Endothelial cell of umbilical vein (primary cell): ENCODE results near the gene ZNF302. TPM values are rescaled to one million over a fixed set of nuclear protein-coding genes. Genes with fewer than 3 reads are reported as not detected.

ENCODE experiments used
- BruUV-seq: library from RNA; stranded (reverse); fragments of 400-500 nt; replicated peaks from 2 replicates; lab custom pipeline; 2021; lab: Mats Ljungman, UMichigan
- CTCF ChIA-PET: fragments of 300-600, 350-600 bp; sonication (Branson Sonifier 250); formaldehyde crosslinking; loops from one replicate; lab custom pipeline; 2021; ENCODE audit warnings: antibody characterized with exemption, inconsistent platforms; lab: Charles Lee
- POLR2A ChIA-PET: fragments of 300-600, 350-600 bp; sonication (Branson Sonifier 250); formaldehyde crosslinking; loops from one replicate; lab custom pipeline; 2021; ENCODE audit warnings: antibody characterized with exemption, inconsistent platforms; lab: Charles Lee
- DNase-seq: peaks from one replicate; pipeline ENCODE4 v3.0.0-alpha.2; 2011; ENCODE audit warnings: low read depth, low spot score
- FAIRE-seq: peaks from 2 replicates; lab custom pipeline; 2011; peaks lifted over from hg19 to GRCh38; lab: Jason Lieb, UNC
- H2AFZ ChIP-seq: 2 replicates; pipeline ENCODE4 v1.6.0; 2012; ENCODE audit warnings: low read depth, low read length, control low read depth, inconsistent platforms
- H3K27ac ChIP-seq: 2 replicates; pipeline ENCODE4 v1.5.1; 2011; ENCODE audit warnings: low read depth, mild to moderate bottlenecking, control low read depth, low read length, moderate library complexity; ENCODE audit not compliant: insufficient read depth
- H3K27me3 ChIP-seq, 2 experiments: 2 replicates each; pipeline versions ENCODE4 v1.6.0 to v1.6.1; 2011; ENCODE audit warnings: low read length in 2 of 2, mixed read lengths in 1 of 2; ENCODE audit not compliant: control insufficient read depth in 2 of 2, insufficient read depth in 2 of 2
- H3K36me3 ChIP-seq, 2 experiments: 2 replicates in 1 of 2; 3 replicates in 1 of 2; pipeline ENCODE4 v1.5.1; 2011; ENCODE audit warnings: low read length in 2 of 2, mild to moderate bottlenecking in 1 of 2, moderate library complexity in 1 of 2; ENCODE audit not compliant: control insufficient read depth in 2 of 2, insufficient read depth in 2 of 2; ENCODE audit errors: extremely low read depth in 1 of 2
- H3K4me1 ChIP-seq: 3 replicates; pipeline ENCODE4 v1.5.1; 2011; ENCODE audit warnings: mild to moderate bottlenecking, low read length; ENCODE audit not compliant: control insufficient read depth, insufficient read depth; ENCODE audit errors: extremely low read depth
- H3K4me2 ChIP-seq: 2 replicates; pipeline ENCODE4 v1.6.1; 2011; ENCODE audit warnings: low read length, control low read depth, mixed read lengths; ENCODE audit not compliant: insufficient read depth
- H3K4me3 ChIP-seq, 3 experiments: fragments of 200-600 bp in 1 of 3; sonication (generic), shearing (Covaris generic) in 1 of 3; replicated peaks in 1 of 3; 2 replicates each; pipeline ENCODE4 v1.5.1; 2011 to 2016; ENCODE audit warnings: control low read depth in 3 of 3, low read length in 3 of 3, mild to moderate bottlenecking in 2 of 3, inconsistent platforms in 1 of 3, low read depth in 1 of 3, moderate library complexity in 1 of 3; ENCODE audit not compliant: insufficient read depth in 1 of 3
- H3K79me2 ChIP-seq: 2 replicates; pipeline ENCODE4 v1.6.0; 2012; ENCODE audit warnings: low read length, inconsistent platforms; ENCODE audit not compliant: control insufficient read depth, insufficient read depth
- H3K9ac ChIP-seq: replicated peaks from 2 replicates; pipeline ENCODE3; 2011; ENCODE audit warnings: low read length, control low read depth; ENCODE audit not compliant: insufficient read depth; ENCODE audit errors: extremely low read depth
- H3K9me1 ChIP-seq: replicated peaks from 3 replicates; pipeline ENCODE4 v1.6.0; 2011; ENCODE audit warnings: mild to moderate bottlenecking, low read length; ENCODE audit not compliant: control insufficient read depth, insufficient read depth; ENCODE audit errors: extremely low read depth
- H3K9me3 ChIP-seq: replicated peaks from 2 replicates; pipeline ENCODE4 v1.5.1; 2012; ENCODE audit warnings: low read length, inconsistent platforms; ENCODE audit not compliant: control insufficient read depth, insufficient read depth
- H4K20me1 ChIP-seq: replicated peaks from 2 replicates; pipeline ENCODE3; 2011; ENCODE audit warnings: mild to moderate bottlenecking, low read length; ENCODE audit not compliant: control insufficient read depth, insufficient read depth; ENCODE audit errors: extremely low read depth
- CTCF ChIP-seq, 2 donors: IDR thresholded peaks; 1 replicate in 1 of 2; 2 replicates in 1 of 2; pipeline ENCODE4 v1.5.1; 2011; ENCODE audit warnings: low read length in 2 of 2, mild to moderate bottlenecking in 2 of 2, moderate library complexity in 2 of 2, control low read depth in 1 of 2, inconsistent platforms in 1 of 2, low read depth in 1 of 2; ENCODE audit not compliant: insufficient read depth in 1 of 2; ENCODE audit errors: extremely low read depth in 1 of 2
- EZH2 ChIP-seq: IDR thresholded peaks from 2 replicates; pipeline ENCODE4 v1.6.1; 2012; ENCODE audit warnings: borderline replicate concordance, low read depth, mild to moderate bottlenecking, moderate library complexity, low read length, inconsistent platforms; ENCODE audit not compliant: severe bottlenecking
- FOS ChIP-seq: IDR thresholded peaks from 2 replicates; pipeline ENCODE4 v1.6.1; 2011; ENCODE audit warnings: mild to moderate bottlenecking, low read length, moderate library complexity, borderline replicate concordance; ENCODE audit not compliant: insufficient read depth
- GATA2 ChIP-seq: IDR thresholded peaks from 2 replicates; pipeline ENCODE4 v1.7.0; 2011; ENCODE audit warnings: low read depth, mild to moderate bottlenecking, moderate library complexity, mixed read lengths, low read length; ENCODE audit not compliant: insufficient read length, insufficient read depth
- MAX ChIP-seq: IDR thresholded peaks from 2 replicates; pipeline ENCODE4 v1.6.1; 2011; ENCODE audit not compliant: insufficient read depth, insufficient read length
- MYC ChIP-seq: IDR thresholded peaks from one replicate; pipeline ENCODE4 v1.6.1; 2011; ENCODE audit warnings: mild to moderate bottlenecking, low read depth, low read length
- POLR2A ChIP-seq: IDR thresholded peaks from 2 replicates; pipeline ENCODE4 v1.6.1; 2012; ENCODE audit warnings: low read depth, mild to moderate bottlenecking, control low read depth, low read length
- POLR2AphosphoS5 ChIP-seq: IDR thresholded peaks from 2 replicates; pipeline ENCODE4 v1.6.1; 2012; ENCODE audit warnings: low read depth, mild to moderate bottlenecking, control low read depth, low read length, moderate library complexity; ENCODE audit not compliant: insufficient read depth
- dilution Hi-C: fragments of 300-500 bp; cut with MboI; formaldehyde crosslinking; loops from one replicate; pipeline ENCODE4 v1.15.0; 2019; ENCODE audit warnings: low sequenced_read_pairs; ENCODE audit not compliant: extremely low pct_ligation_motif_present
- intact Hi-C: fragments of 100-400 bp; cut with micrococcal nuclease; formaldehyde crosslinking; loops from one replicate; pipeline ENCODE4 v1.10.0; 2022
- polyA plus RNA-seq, 4 experiments: library from polyadenylated mRNA; depleted of rRNA in 3 of 4; stranded (reverse) in 3 of 4; unstranded in 1 of 4; fragments of >200 nt; gene quantifications; 2 replicates each; pipeline versions ENCODE4 v1.2.1 to v1.2.3, GENCODE V29; 2011 to 2012; ENCODE audit warnings: missing spikeins in 1 of 4
- total RNA-seq: library from RNA; stranded (reverse); gene quantifications from 2 replicates; pipeline ENCODE4 v1.2.3, GENCODE V29; 2021

Gene ZNF302
- total and polyA plus RNA-seq, 2 donors (not counting 3 experiments of a cell fraction or from before 2014, with no cell fraction given): 8.1 to 15.6 TPM

DNA sequence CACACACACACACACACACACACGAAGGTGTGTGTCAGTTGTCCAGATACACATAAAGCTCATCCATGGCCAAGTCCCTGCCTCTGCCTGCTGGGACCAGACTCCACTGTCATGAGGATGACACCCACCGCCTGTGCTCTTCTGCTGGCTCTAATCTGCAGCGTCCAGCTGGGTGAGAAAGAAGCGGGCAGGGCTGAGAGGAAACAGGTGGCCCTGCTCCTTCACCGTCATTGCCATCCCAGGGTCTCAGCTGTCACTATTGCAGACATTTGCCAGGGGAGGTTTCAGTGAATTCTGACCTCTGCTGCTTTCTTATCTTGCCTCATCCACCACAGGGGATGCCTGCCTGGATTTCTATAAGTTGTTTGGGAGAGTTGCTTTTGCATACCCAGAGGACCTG is 31.9 kb upstream of the ZNF302 start:
- FAIRE-seq: no peak
- POLR2A ChIA-PET: no interaction called here

GRCh38 chr19:34649886-34650543 is 27.5 kb upstream of the ZNF302 start:
- no peaks in the 10 kb centered on the region for H4K20me1 ChIP-seq
- no peak overlapping the region for H2AFZ ChIP-seq
- H3K36me3 ChIP-seq: no peaks in the 10 kb centered on the region
- H3K9me1 ChIP-seq: no peaks in the 10 kb centered on the region
- dilution Hi-C loops (no loop called here), intact Hi-C loops (no loop called here)
- H3K79me2 ChIP-seq: no peaks in the 10 kb centered on the region
- H3K4me3 ChIP-seq: no peak overlapping the region
- no peak for FAIRE-seq
- H3K4me2 ChIP-seq: no peak overlapping the region
- no peak overlapping the region for H3K9ac ChIP-seq
- CTCF ChIA-PET: no interaction called here
- no peak overlapping the region for H3K27ac ChIP-seq
- no peaks in the 10 kb centered on the region for H3K27me3 ChIP-seq
- no peak for TF ChIP-seq EZH2
- TF ChIP-seq FOS: no peak
- TF ChIP-seq MAX: no peak
- no peak for TF ChIP-seq CTCF (IDR thresholded peaks at IDR 0.05; ENCODE audit: extremely low read depth in 1 of 2, insufficient read depth in 1 of 2, low read depth in 1 of 2, low read length in 2 of 2)
- no peak for TF ChIP-seq POLR2A
- TF ChIP-seq MYC: no peak
- TF ChIP-seq POLR2AphosphoS5: no peak
- no peak for TF ChIP-seq GATA2
- no peak for DNase-seq
- no TSS peak for BruUV-seq
- H3K4me1 ChIP-seq: no peaks in the 10 kb centered on the region
- H3K9me3 ChIP-seq: no peaks in the 10 kb centered on the region
- POLR2A ChIA-PET: no interaction called here

More for the DNA sequence above, 31.9 kb upstream of the ZNF302 start:
- peaks cover 1 to 4% of the 10 kb centered on the region in 2 experiments for H3K27me3 ChIP-seq
- no peaks in the 10 kb centered on the region for H3K36me3 ChIP-seq
- H3K4me3 ChIP-seq: no peak overlapping the region
- dilution Hi-C loops (no loop called here), intact Hi-C loops (no loop called here)
- no TSS peak for BruUV-seq
- H3K79me2 ChIP-seq: no peaks in the 10 kb centered on the region
- H3K9me3 ChIP-seq: no peaks in the 10 kb centered on the region
- H2AFZ ChIP-seq: no peak overlapping the region
- no peak for DNase-seq
- no peak for TF ChIP-seq EZH2
- no peak overlapping the region for H3K4me2 ChIP-seq
- H4K20me1 ChIP-seq: no peaks in the 10 kb centered on the region
- H3K9me1 ChIP-seq: no peaks in the 10 kb centered on the region
- no peaks in the 10 kb centered on the region for H3K4me1 ChIP-seq
- no peak overlapping the region for H3K9ac ChIP-seq
- CTCF ChIA-PET: no interaction called here
- no peak overlapping the region for H3K27ac ChIP-seq
